Dedifferentiated amniotic fluid mesenchymal stem cell (primary cell): Measurements from ENCODE around the gene LELP1.
"Not testable (repeated sequence)": the region's sequence is repeated elsewhere in the genome, so short reads cannot be mapped to it uniquely, and the experiment has no call there.

Experiments used
- DNase-seq: peaks from one replicate; pipeline ENCODE4 v3.0.0-alpha.2; 2016; ENCODE audit errors: extremely low spot score

The LELP1 gene

GRCh38 chr1:153203130-153203529, at the start of gene LELP1:
Gene LELP1 (plus strand): TSS chr1:153203430. CDS start chr1:153204708, 1,278 bp downstream.
- no peak for DNase-seq

DNA sequence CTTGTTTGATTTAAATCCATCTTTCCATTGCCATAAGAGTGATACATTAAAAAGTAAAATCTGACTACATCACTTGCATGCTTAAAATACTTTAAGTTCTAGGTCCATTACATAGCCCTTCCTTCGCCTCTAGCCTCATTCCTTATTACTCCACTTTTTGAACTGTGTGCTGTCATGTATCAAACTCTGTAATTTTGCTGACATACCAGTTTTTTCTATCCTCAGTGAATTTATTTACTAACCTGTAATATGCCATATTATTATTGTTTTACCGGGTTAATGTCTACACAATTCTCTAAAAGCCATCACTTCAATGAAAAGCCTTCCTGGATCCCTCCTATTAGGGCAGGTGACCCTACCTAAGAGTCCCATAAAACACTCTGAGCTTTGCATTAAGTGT, 47.7 kb upstream of the LELP1 start:
- DNase-seq = no peak

- DNase-seq = no peak
These were observed 34.5 kb upstream of the LELP1 start for GRCh38 chr1:153168686-153169085.

DNA sequence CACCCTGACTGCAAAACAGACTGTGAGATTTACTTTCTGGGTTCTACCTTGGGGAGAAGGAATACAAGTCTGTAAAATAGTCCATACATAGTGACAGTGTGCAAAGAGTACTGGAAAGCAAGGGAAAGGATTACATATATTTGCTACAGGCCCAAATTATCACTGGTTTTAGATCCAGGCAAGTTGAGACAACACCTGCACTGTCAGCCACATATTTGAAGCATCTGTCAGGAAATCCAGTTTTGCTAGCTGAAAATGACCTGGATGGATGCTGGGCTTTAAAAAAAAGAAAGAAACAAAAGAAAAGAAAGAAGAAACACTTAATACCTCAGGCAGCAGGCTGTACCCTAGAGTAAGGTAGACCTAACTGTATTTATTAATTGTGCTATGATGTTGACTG, 28.6 kb upstream of the LELP1 start:
- no peak for DNase-seq

DNA sequence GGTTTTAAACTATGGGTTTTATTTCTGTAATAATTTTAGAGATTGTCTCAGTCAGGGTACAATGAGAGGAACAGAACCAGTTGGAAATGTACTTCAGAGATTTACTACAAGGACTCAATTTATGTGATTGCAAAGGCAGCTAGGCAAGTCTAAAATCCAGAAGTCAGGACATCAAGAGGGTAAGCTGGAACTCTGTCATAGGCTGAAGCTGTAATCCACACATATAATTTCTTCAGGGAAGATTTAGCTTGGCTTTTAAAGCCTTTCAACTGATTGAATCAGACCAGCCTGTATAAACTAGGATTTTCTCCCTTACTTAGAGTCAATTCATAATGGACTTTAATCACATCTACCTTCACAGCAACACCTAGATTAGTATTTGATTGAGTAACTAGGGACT, 24.3 kb upstream of the LELP1 start:
- DNase-seq = no peak

GRCh38 chr1:153180556-153180955, 22.7 kb upstream of the LELP1 start:
- DNase-seq = no peak

DNA sequence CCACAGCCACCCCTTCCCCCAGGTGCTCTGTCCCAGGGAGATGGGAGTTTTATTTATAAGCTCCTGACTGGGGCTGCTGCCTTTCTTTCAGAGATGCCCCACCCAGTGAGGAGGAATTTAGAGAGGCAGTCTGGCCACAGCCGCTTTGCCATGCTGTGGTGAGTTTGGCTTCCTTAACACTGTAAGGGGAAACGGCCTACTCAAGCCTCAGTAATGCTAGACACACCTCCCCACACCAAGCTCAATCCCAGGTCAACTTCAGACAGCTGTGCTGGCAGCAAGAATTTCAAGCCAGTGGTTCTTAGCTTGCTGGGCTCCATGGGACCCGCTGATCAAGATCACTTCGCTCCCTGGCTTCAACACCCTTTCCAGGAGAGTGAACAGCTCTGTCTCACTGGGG, 14.9 kb upstream of the LELP1 start:
- not testable (repeated sequence) for DNase-seq

DNA sequence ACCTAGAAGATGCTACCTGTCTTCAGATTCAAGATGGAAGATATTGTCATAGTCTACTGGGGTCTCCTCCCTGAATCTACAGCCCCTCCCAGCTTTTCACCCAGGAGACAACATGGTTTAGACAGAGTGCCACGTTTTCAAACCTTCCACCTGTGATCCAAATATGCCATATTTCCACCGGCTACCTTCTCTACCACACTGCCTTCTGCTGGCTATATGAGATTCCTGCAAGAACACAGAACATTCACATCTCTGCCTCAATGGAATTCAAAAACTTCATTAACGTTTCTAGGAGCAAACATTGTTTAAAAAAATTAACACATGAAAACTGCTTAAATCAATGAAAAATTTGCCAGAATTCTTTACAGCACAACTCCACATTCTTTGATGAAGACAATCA, 12.9 kb upstream of the LELP1 start:
- DNase-seq = no peak

DNA sequence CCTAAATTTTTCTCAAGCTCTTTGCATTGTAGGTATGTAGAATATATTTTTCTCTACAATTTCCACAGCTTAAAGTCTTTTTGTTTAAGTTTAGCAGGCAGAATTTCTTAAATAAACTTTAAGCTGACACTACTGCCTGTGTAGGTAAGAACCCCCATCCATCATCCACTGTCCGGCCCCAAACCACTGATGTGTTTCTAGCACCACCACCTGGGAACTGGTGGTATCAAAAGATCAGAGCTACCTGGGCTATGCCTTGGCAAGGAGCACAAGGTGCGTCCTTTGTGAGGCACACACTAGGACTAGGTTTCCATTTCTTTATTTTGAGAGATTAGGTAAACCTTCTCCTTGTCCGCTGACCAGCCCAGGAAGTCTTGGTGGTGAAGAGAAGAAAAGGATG, 10.5 kb upstream of the LELP1 start:
- no peak for DNase-seq

DNA sequence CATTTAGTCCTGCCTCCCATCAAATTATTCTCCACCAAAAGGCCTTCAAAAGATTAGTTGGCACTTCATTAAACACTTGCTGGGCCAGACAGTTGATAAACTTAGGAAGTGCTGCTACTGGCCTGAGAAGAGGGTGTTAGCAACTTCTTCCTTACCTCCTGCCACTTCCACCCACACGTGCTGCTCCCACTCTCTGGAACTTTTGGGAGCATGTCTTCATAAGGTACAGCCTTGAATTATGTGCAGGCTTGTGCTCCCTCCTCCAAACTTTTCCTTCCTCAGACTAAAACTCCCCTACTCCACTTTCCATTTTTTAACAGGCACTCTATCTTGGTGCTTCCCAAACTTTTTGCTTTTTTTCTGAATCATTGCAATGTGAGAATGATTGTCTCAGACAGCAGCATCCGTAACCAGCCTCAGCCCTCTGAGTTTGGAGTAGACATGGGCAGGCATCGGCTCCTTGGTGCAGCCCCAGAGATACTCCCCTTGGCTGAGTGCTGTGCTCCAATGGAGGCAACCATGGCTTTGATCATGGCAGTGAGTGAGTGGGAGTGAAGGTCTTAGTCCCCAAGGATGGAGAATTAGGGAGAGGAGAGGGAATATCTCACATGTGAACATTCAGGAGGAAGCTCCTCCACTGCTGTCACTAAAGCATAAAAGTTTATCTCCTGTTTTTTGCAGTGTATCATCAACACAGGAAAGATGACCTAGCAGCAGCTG, 8.7 kb upstream of the LELP1 start:
- no peak for DNase-seq

GRCh38 chr1:153195216-153195615, 8.0 kb upstream of the LELP1 start:
- DNase-seq = no peak

- no peak for DNase-seq
These were observed 1.2 kb upstream of the LELP1 start for GRCh38 chr1:153202006-153202405.

DNA sequence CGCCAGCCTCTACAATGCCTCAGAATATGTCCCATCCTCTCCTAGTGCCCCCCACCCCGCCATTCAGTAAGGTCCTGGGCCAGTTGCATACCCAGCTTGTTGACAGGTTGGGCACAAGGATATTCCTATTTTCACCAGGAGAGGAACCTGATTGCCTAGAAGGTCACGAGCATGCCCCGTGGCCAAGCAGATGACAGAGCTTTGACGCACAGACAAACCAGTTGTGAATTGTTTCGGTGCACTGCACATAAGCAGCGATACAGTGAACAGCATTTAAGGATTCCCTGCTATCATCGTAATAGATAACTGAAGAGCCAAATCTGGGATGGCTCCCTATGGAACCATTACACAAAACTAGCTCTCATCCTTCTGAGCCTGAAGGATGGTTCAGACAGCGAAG, 3.4 kb downstream of the LELP1 start:
- no peak for DNase-seq

GRCh38 chr1:153210206-153210605, 7.0 kb downstream of the LELP1 start:
- no peak for DNase-seq

- DNase-seq = no peak
These were observed 9.0 kb downstream of the LELP1 start for GRCh38 chr1:153212201-153212600.

DNA sequence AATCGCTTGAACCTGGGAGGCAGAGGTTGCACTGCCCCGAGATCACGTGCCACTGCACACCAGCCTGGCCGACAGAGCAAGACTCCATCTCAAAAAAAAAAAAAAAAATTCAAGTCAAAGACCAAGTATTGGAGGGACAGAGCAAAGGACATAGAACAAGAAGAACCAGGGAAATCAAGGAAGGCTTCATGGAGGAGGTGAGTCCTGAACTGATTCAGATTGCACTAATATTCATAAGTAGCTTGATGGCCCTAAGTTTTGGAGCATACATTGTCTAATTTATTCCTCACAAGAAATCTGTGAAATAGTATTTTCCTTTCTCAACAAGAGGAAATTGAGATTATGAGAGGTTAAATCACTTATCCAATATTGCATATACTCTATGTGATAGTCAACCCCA, 10.3 kb downstream of the LELP1 start:
- DNase-seq = no peak

DNA sequence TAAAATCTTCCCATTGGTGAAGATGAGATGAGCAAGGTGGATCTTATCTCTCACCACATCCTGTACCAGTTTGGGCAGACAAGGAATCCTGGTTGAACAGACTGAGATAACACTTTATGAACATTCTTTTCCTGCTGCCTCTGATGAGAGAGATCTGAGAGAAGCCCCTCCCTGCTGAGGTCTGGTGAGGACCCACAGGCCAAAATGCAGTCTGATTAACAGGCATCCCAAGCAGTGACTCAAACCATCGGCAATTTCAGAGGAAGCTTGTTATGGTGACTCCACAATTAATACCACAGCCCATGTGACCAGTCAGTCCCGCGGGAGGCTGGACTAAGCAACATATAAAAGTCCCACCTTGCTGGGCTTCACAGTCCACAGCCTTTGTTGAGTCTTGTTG, 14.0 kb downstream of the LELP1 start, which contains the start of gene PRR9:
PRR9 (plus strand) TSS at position 373 of the 400 bp plus-strand sequence. CDS start 561 bp downstream, outside the sequence.
- no peak for DNase-seq

DNA sequence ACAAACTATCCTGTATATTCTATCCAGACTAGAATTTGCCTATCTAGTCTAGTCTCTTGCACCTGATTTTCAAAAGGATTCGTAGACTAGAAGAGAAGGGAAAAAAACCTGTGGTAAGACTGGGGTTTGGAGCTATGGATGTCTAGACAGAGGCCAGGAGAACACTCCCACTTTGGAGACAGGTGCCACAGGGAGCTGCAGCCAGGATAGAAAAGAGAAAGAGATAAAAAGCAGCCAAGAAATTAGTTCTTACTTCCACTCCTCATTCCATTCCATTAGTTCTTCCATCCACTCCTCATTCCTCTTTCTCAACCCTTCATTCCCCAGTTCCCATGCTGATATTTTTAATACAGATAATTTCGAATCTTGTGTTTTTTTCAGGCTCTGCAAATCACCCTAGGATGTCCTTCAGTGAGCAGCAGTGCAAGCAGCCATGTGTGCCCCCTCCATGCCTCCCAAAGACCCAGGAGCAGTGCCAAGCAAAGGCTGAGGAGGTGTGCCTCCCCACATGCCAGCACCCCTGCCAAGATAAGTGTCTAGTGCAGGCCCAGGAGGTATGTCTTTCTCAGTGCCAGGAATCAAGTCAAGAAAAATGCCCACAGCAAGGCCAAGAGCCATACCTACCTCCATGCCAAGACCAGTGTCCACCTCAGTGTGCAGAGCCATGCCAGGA, 14.7 kb downstream of the LELP1 start:
- DNase-seq = no peak

- DNase-seq = no peak
These were observed 17.5 kb downstream of the LELP1 start for GRCh38 chr1:153220606-153221303.

DNA sequence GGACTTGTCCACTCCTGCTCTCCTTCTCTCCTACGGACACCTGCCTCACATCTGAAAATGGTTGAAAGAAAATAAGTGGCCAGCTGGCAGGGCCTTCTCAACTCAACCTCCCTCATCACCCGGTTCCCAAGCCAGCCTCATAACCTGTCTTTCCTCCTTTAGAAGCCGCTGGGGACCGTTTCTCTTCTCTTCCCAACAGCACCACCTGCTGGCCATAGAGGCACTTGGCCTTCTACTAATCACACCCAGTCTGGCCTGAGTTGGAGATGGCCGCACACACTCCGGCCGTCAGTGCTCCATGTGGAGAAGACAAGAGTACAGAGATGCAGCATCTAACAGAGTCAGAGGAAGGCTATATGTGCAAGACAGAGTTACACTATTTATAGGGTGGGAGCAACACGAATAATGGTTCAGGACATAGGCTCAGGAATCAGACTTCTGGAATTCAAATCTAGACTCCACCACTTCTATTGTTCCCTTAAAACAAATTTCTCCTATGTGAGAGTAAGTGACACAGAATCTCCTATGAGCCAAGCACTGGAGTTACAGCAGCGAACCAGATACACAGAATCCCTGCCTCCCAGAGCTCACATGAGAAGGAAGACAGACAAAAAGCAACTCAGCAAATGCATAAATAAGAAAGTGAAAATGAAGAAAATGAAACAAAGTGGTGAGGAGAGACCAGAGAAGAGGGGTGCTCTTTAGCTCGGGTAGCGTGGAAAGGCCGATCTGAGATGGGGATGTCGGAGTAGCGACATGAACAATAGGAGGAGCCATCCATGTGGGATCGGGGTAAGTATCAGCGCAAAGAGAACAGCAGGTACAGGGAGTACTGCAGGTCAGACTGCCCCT, 20.0 kb downstream of the LELP1 start:
- DNase-seq = not testable (repeated sequence)

DNA sequence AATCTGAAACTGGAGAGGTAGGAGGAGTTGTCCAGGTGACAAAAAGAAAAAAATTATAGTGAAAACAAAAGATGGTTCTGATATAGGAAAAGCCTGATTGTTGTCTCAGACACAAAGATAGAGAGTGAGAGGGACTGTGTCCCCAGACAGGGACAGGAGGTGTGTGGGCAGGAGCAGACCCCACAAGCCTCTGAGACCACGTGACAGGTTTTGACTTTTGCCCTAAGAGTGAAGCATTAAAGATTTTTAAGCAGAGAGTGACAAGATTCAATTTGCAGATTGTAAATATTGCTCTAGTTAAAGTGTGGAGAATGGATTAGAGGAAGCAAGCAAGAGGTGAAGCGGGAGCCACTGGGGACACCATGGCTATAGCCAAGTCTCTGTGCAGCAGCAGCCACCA, 24.6 kb downstream of the LELP1 start:
- no peak for DNase-seq

DNA sequence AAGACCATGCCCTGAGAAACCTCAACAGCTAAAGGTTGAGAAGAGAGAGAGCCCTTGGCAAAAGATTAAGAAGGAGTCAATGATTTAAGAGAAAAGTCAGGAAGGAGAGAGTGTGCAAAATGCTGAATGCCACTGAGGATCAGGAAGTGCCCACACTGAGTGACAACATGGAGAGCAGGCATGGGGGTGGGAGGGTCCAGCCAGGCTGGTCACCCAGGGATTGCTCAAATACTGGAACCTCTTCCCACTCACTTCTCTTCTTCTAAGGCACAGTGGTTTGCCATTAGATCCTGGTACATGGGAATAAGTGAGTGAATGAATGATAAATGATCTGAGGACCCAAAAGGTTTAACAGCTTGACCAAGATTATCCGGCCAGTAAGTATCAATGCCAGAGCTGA, 25.3 kb downstream of the LELP1 start:
- DNase-seq = no peak
